ENCODE results near the gene ANKMY1. TPM values are rescaled to one million over a fixed set of nuclear protein-coding genes. Genes with fewer than 3 reads are reported as not detected.

The ANKMY1 gene
- polyA plus RNA-seq, 3 donors, result 2.1 to 22.9 (median 2.9) TPM

DNA sequence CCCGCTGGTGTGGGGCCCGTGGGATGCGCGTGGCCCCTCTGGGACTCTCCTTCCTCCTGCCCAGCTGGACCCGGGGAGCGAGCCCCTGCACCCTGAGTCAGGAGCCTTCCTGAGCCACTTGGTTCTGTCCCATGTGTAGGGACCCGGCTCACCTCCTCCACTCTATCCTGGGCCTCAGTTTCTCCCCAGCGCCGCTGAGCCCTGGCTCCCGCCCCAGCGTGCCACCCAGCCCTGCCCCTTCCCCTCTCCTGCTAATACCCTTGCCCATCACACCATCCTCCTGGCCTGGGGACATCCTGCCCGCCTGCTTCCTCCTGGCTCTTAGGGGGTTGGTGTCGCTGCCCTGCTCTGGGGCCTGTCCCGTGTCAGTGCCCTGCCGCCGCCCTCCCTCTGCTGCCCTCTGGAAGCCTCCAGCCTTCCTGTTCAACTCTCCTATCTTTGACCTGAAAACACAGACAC lies 97.5 kb downstream of the ANKMY1 start:
- H3K4me3 Mint-ChIP-seq, result no peak overlapping the region
- no peaks in the 10 kb centered on the region for H3K36me3 ChIP-seq (replicated peaks in 1 of 2; ENCODE audit: control insufficient read depth in 1 of 2, insufficient read depth in 2 of 2, low read length in 2 of 2)
- H3K9me3 Mint-ChIP-seq, result no peaks in the 10 kb centered on the region
- H3K27me3 Mint-ChIP-seq (ENCODE audit: low read depth in 3 of 3), result peaks cover 19 to 35% (median 24%) of the 10 kb centered on the region in 3 donors
- H3K27ac ChIP-seq (ENCODE audit: low read depth in 1 of 2, low read length in 2 of 2), result no peak overlapping the region
- DNase-seq, result no peak
- H3K27me3 ChIP-seq (ENCODE audit: control insufficient read depth in 2 of 2, insufficient read depth in 2 of 2, low read length in 2 of 2), result peaks cover 7 to 22% of the 10 kb centered on the region in 2 donors
- H3K9me3 ChIP-seq (replicated peaks in 1 of 2; ENCODE audit: control insufficient read depth in 1 of 2, insufficient read depth in 1 of 2, low read length in 2 of 2), result no peaks in the 10 kb centered on the region
- intact Hi-C loops (cut with micrococcal nuclease), result no loop called here
- H3K4me1 Mint-ChIP-seq, result no peaks in the 10 kb centered on the region
- H3K79me2 ChIP-seq (ENCODE audit: insufficient read depth, low read length), result no peaks in the 10 kb centered on the region
- H4K20me1 ChIP-seq (ENCODE audit: insufficient read depth, low read length), result no peaks in the 10 kb centered on the region
- H3K36me3 Mint-ChIP-seq, result no peaks in the 10 kb centered on the region
- no peak overlapping the region for H3K4me2 ChIP-seq (replicated peaks; ENCODE audit: extremely low read depth, low read length, poor library complexity, severe bottlenecking)
- WGBS (ENCODE audit: insufficient coverage), result 85% methylated on average over 15 of the region's 16 CpGs
- H3K4me1 ChIP-seq (ENCODE audit: control insufficient read depth in 1 of 2, insufficient read depth in 2 of 2, low read length in 2 of 2), result no peaks in the 10 kb centered on the region
- H3K27ac Mint-ChIP-seq, result no peak overlapping the region
- H3K9ac ChIP-seq (ENCODE audit: insufficient read depth, low read length, poor library complexity, severe bottlenecking), result no peak overlapping the region
- H2AFZ ChIP-seq (ENCODE audit: insufficient read depth, low read depth, low read length, poor library complexity, severe bottlenecking), result no peak overlapping the region
- TF ChIP-seq, protein P1, sequence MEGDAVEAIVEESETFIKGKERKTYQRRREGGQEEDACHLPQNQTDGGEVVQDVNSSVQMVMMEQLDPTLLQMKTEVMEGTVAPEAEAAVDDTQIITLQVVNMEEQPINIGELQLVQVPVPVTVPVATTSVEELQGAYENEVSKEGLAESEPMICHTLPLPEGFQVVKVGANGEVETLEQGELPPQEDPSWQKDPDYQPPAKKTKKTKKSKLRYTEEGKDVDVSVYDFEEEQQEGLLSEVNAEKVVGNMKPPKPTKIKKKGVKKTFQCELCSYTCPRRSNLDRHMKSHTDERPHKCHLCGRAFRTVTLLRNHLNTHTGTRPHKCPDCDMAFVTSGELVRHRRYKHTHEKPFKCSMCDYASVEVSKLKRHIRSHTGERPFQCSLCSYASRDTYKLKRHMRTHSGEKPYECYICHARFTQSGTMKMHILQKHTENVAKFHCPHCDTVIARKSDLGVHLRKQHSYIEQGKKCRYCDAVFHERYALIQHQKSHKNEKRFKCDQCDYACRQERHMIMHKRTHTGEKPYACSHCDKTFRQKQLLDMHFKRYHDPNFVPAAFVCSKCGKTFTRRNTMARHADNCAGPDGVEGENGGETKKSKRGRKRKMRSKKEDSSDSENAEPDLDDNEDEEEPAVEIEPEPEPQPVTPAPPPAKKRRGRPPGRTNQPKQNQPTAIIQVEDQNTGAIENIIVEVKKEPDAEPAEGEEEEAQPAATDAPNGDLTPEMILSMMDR (IDR thresholded peaks at IDR 0.05), result no peak
- H3K4me3 ChIP-seq (replicated peaks in 1 of 3; ENCODE audit: low read depth in 2 of 3, low read length in 3 of 3), result no peak overlapping the region

DNA sequence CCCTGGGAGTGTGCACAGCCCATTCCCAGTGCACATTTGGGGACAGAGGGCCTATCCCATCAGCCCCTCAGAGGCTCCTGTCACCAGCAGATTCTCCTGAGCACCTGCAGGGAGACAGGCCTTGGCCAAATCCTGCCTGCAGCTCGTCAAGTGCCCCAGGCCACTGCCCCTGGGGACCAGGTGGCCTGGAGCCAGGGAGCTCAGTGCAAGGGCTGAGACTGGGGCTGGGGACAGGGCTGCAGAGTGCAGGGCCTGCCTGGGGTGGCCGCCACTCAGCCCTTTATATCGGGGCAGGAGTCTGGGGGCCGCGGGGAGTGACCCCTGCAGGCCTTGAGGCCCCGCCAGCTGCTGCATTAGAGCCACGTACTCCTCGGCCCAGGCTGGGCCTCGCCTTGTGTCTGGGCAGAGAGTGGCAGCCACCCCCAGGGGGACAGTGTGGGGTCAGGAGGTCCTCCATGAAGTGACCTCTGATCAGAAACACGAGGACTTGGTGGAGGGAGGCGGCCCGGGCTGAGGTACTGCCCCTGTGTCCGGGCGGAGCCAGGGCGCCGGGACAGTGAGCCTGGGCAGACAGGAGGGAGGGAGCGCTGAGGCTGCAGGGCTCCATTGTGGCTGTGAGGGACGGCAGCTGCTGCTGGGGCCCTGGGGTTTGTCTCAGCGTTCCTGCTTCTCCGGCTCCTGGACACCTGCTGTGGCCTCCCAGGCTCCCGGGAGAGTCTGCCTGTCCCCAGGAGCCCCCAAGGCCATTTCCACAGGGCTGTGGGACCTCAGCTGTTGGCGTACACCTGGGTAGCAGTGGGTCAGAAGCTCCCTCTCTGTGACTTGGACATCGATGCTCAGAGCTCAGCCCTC lies 98.2 kb downstream of the ANKMY1 start:
- Mint-ChIP-seq H3K9me3 (peaks cover 0 to 4% (median 0%) of the 10 kb centered on the region in 7 donors), H3K27me3 (ENCODE audit: low read depth in 3 of 3) (peaks cover 26 to 42% (median 31%) of the 10 kb centered on the region in 3 donors), H3K4me3 (no peak overlapping the region), H3K27ac (no peak overlapping the region), H3K36me3 (no peaks in the 10 kb centered on the region), H3K4me1 (no peaks in the 10 kb centered on the region)
- no peak for DNase-seq
- Histone ChIP-seq H2AFZ (ENCODE audit: insufficient read depth, low read depth, low read length, poor library complexity, severe bottlenecking) (no peak overlapping the region), H3K79me2 (ENCODE audit: insufficient read depth, low read length) (no peaks in the 10 kb centered on the region), H3K9me3 (replicated peaks in 1 of 2; ENCODE audit: control insufficient read depth in 1 of 2, insufficient read depth in 1 of 2, low read length in 2 of 2) (peaks cover 0 to 5% of the 10 kb centered on the region in 2 donors), H3K4me2 (replicated peaks; ENCODE audit: extremely low read depth, low read length, poor library complexity, severe bottlenecking) (no peak overlapping the region), H3K4me3 (replicated peaks in 1 of 3; ENCODE audit: low read depth in 2 of 3, low read length in 3 of 3) (no peak overlapping the region), H3K4me1 (ENCODE audit: control insufficient read depth in 1 of 2, insufficient read depth in 2 of 2, low read length in 2 of 2) (no peaks in the 10 kb centered on the region), H3K27me3 (ENCODE audit: control insufficient read depth in 2 of 2, insufficient read depth in 2 of 2, low read length in 2 of 2) (peaks cover 13 to 28% of the 10 kb centered on the region in 2 donors), H3K27ac (ENCODE audit: low read depth in 1 of 2, low read length in 2 of 2) (no peak overlapping the region), H3K36me3 (replicated peaks in 1 of 2; ENCODE audit: control insufficient read depth in 1 of 2, insufficient read depth in 2 of 2, low read length in 2 of 2) (no peaks in the 10 kb centered on the region), H4K20me1 (ENCODE audit: insufficient read depth, low read length) (no peaks in the 10 kb centered on the region), H3K9ac (ENCODE audit: insufficient read depth, low read length, poor library complexity, severe bottlenecking) (no peak overlapping the region)
- TF ChIP-seq, protein P1 (IDR thresholded peaks at IDR 0.05), result no peak
- WGBS (ENCODE audit: insufficient coverage), result 87% methylated on average over 21 of the region's 23 CpGs
- intact Hi-C loops (cut with micrococcal nuclease), result no loop called here

Measured in CD14-positive monocyte (primary cell).